OCI-M2 (cell line): ENCODE data around the gene TPPP3.

ENCODE experiments used
- DNase-seq: peaks from one replicate; lab custom pipeline; 2025; ENCODE audit not compliant: unreplicated experiment; lab: John Stamatoyannopoulos, UW

Gene TPPP3

DNA sequence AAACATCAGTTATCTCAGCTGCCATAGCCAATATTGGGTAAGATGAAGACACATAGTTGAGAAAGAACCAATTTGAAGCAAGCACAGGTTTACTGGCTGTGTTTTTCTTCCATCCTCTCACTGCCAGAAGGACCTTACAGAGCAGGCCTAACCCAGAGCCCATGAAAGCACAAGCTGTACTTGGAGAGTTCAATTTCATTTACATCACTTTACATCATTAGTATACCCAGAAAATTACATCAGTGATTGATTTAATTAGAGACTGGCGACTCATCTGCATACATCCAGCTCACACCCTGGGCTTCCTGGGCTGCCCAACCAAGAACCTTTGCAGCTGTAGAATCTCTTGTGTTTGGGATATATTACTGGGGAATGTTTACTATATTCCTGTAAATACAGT lies 43.0 kb downstream of the TPPP3 start:
- no peak for DNase-seq

DNA sequence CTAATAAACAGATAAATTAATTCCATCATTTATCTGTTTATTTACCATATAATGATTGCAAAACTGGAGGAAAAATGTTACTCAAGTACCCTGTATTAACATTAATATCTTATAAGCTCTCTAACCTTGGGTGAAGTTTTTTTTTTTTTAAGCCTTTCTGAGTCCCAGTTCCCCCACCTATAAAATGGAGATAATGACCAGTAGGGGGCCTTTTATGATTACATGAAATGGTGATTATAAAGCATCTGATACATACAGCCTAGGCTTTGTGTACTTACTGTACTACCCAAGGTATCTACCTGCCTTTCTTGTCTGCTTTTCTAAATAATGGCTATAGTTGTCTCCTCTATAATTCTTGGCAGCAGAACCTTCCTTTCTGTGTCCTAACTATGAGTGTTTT lies 44.1 kb downstream of the TPPP3 start:
- no peak for DNase-seq

DNA sequence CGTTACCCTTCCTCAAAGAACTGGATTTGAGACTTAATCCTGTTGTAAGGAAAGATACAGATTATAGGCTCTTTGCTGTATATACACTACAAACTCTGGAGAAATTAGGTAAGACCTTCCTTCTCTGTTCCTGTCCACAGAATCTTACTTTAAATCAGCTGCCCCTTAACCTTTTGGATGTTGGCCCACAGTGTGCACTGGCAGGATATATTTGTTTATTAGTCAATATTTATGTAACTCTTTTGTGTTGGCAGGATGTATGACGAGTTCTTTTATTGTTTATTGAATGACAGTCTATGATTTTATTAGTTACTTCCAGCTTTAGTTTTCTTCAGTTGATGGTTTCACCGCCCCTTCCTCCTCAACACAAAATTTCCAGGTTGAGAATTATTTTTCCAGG lies 47.0 kb downstream of the TPPP3 start:
- DNase-seq = no peak

DNA sequence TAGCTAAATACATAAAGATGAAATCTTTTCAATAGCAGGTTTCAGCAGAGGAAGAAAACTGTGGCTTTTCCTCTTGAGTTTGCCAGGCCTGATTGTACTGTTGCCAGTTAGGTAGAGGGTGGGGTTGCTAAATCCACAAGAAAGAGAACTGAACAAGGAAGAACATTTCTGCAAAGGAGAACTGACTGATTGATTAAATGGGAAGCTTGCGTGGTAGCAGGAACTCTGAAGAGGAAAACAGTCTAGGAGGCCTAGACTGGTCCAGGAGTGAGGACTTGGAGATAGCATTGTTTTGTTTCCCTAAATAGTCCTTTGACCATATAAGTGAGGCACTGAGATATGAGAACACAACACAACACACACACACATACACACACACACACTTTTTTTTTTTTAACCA lies 47.9 kb downstream of the TPPP3 start:
- DNase-seq = no peak

DNA sequence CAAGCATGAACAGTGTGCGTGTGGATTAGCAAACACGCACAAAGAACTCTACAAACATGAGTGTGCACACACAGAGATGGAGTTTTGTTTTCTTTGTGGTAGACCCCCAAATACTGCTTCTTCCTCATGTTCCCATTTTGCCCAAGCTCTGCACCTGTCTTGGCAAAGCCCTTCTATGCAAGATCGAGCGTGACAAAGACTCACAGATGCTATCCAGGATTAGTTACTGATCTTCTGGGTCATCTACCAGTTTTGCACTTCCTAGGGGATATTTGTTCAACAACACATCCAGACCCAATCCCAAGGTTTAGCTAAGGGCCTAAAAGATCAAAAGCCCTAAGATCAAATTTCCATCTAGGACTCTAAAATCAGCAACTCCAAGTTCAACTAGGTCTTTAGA lies 50.7 kb downstream of the TPPP3 start:
- DNase-seq = no peak

DNA sequence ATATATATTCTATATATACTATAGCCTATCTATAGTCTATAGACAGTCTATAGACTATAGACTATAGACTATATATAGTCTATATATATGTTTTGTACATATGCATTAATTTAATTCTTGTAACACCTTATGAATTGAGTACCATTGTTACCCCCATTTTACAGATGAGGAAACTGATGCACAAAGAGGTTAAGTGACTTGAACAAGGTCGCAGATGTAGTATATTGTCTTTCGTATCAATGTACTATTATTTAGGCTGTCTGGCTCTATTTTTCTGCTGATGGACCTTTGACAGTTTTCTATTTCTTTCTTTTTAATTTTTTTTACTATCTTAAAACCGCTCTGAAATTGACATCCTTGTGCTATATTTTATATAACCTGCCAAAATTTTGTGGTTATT lies 52.0 kb downstream of the TPPP3 start:
- no peak for DNase-seq
